ENCODE data around the gene MED12L.
"Not testable (repeated sequence)": the region's sequence is repeated elsewhere in the genome, so short reads cannot be mapped to it uniquely, and the experiment has no call there.

The MED12L gene, protein sequence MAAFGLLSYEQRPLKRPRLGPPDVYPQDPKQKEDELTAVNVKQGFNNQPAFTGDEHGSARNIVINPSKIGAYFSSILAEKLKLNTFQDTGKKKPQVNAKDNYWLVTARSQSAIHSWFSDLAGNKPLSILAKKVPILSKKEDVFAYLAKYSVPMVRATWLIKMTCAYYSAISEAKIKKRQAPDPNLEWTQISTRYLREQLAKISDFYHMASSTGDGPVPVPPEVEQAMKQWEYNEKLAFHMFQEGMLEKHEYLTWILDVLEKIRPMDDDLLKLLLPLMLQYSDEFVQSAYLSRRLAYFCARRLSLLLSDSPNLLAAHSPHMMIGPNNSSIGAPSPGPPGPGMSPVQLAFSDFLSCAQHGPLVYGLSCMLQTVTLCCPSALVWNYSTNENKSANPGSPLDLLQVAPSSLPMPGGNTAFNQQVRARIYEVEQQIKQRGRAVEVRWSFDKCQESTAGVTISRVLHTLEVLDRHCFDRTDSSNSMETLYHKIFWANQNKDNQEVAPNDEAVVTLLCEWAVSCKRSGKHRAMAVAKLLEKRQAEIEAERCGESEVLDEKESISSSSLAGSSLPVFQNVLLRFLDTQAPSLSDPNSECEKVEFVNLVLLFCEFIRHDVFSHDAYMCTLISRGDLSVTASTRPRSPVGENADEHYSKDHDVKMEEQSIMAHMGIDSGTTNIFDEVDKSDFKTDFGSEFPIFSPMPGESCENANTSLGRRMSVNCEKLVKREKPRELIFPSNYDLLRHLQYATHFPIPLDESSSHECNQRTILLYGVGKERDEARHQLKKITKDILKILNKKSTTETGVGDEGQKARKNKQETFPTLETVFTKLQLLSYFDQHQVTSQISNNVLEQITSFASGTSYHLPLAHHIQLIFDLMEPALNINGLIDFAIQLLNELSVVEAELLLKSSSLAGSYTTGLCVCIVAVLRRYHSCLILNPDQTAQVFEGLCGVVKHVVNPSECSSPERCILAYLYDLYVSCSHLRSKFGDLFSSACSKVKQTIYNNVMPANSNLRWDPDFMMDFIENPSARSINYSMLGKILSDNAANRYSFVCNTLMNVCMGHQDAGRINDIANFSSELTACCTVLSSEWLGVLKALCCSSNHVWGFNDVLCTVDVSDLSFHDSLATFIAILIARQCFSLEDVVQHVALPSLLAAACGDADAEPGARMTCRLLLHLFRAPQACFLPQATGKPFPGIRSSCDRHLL (N-terminal part only)

DNA sequence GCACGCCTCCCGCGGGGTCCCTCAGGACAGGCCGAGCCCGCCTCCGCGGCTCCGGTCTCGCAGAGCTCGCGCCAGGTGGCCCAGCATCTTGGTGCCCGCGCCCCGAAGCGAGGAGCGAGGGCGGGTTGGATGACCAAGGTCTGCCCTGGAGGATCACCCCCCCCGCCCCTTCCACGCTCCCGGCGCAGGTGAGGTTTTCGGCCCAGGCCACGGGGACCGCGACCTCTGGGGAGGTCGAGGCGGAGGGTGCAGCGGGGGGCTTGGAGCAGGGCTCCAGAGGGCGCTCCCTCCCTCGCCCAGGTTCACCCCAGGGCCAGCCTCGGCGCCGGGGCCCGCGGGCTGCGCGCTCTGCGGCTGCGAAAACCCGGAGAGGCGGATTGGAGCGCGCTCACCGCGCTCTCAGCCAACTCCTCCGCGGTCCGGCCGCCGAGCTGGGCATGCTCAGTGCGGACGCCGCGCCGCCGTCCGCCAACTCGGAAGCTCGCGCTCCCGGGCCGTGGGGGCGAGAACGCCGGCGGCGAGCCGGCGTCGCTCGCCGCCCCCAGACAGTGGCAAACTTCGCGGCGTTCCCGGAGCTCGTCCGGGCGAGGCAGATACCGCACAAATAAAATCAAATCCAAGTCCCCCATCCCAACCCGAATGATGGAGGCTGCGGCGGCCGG is at the start of gene MED12L:
Gene MED12L (plus strand): TSS at position 438 of the 662 bp plus-strand sequence. CDS start 1,263 bp downstream, outside the sequence.
- DNase-seq (ENCODE audit: low read depth): no peak

DNA sequence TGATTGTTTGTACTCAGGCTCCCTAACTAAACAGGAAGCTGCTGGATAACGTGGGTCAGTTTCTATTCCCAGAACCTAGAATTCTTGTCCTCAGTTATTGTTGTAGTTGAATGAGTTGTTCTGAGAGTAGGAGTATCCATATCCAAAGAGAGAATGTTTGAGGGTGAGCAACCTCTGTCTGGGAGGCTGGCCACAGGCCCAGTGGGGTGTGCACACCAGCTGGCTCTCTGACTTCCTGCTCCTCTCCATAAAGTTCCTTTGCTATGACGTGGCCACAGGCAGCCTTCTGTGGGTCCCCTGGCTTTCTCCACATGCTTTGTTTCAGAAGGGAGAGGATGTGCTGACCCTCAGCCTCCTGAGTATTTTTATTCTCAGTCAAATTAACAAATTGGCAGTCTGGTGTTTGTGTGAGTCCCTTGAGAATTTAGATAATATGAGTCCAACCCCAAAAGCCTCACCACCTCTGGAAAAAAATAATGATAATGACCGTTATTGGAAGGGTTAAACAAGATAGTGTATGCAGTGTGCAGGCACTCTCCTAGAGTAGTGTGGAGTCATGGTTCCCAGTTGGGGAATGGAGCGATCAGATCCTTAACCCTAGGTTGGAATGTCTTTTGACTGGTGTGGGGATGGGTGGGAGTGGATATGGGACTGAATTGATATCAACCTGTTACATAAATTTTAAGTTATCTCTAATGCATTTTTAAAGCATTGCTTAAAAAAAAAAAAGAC is 47.6 kb upstream of the MED12L start:
- peak; percentile 83 for DNase-seq (ENCODE audit: low read depth)

DNA sequence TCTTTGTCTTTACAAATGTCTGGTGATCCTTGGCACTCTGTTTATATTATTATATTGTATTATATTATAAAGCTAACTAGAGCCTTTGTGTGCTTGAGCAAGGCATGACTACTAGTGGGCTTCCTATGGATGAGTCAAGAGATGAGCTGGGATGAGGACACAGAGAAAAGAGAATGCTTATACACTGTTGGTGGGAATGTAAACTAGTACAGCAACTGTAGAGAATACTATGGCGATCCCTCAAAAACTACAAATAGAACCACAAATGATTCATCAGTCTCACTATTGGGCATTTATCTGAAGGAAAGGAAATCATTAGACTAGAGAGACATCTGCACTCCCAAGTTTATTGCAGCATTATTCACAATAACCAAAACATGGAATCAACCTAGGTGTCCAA is 40.8 kb upstream of the MED12L start:
- DNase-seq (ENCODE audit: low read depth): no peak

DNA sequence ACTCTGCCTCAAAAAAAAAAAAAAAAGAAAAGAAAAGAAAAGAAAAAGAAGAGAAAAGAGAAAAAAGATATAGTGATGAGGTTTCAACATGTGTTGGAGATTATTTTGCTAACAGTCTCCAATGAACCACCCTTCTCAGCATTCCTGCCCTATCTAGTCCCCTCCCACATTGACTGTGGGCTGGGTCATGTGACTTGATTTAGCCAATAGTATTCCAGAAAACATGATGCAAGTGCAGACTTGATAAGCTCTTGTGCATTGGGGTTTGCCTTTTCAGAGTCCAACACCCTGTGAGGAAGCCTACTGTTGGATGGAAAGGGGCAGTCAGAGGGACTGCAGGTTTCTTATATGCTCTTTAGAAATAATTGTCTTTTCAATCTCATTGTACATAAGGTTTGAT is 37.8 kb upstream of the MED12L start:
- DNase-seq (ENCODE audit: low read depth): no peak

DNA sequence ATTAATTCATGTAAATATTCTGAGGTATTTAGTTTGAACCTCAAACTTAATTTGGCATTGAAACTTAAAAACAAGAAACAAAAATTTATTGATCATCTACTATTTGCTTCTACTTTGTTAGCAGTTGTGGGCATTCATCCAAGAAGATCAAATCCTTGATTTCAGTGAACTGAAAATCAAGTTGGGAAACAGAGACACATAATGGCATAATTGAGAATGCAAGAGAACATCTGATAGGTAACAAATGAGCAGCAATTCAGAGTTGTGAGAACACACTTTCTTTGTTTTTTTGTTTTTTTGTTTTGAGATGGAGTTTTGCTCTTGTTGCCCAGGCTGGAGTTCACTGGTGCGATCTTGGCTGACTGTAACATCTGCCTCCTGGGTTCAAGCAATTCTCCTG is 33.9 kb upstream of the MED12L start:
- no peak for DNase-seq (ENCODE audit: low read depth)

DNA sequence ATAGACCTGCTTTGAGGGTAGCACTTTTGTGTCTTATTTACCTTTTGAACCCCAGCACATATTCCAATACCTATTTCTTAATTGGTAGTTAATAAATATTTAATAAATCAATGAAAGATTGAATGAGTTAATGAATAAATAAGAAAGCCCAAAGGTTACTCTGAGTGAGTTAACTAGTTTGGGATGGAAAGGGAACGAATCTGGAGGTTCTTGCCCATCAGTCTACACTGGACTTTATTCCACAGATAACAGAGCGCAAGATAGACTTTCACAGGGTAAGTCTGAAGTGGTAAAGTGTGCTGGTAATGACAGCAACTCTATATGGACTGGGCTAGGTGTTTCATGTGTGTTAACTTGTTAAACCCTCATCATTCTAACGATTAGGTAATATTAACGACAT is 33.1 kb upstream of the MED12L start:
- no peak for DNase-seq (ENCODE audit: low read depth)

DNA sequence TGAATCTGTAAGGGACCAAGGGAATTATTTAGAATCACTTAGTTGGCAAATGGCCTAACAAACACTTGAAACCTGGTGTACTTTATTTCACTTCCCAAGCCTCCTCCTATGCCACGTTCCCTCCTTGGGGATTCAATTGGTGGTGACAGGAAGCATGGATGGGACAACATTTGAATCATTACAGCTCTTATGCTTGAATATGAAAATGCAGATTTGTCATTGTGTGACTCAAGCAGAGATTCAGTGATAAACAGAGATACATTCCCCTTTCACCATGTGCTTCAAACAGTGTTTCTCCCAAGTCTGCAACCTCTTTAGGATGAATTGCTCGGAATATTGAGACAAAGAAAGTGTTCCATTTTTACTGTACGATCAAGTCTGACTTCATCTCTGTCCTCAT is 32.7 kb upstream of the MED12L start:
- DNase-seq (ENCODE audit: low read depth): no peak

DNA sequence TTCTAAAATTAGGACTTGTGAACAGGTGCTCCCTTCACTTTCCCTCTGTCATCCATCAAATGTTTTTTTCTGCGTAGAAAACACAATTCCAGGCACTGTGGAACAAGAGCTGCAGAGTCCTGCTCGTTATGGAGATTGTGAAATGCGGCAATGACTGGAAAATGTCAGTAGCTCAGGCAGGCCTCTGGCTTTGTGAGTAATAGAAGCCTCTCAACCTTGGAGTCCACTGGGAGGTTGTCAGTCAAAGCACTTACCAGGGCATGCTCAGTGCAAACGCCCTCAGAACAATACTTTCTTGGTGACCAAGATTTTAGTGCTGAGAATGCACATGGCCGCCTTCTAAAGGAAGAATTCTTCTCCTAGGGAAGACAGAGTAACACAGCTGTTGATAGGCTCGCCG is 26.7 kb upstream of the MED12L start:
- DNase-seq (ENCODE audit: low read depth): no peak

DNA sequence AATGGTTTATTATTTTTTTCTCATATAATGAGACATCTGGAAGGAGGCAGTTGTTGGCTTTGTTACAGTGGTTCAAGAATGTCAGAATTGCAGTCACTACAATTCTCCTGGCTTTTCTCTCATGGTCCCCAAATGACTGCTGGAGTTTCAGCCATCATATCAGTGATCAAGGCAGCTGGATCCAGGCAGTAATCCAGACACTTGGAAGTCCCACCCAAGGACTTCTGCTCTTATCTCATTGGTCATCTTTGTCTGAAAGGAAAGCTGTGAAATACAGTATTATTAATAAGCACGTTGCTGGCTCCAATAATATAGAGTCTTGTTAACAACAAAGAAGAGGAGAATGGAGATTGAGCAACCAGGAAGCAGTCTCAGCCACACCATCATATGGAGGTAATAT is 22.9 kb upstream of the MED12L start:
- DNase-seq (ENCODE audit: low read depth): no peak

DNA sequence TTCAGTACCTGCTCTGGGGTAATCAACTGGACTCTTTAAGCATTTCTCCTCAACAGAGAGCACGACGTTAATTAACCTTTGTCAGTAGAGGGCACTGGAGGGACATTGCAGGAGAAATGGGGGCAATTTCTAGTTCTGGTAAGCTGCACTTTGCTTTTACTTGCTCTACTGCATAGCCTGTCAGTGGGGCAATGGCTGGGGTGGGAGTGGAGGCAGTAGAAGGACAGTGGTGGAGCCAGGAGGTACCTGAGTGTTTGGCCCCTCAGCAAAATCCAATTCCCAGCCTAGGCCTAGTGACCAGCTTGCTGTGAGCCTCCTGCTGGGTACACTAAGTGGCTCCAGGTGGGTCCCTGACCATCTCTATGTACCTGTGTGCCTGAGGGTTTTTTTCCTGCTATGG is 18.3 kb upstream of the MED12L start:
- DNase-seq (ENCODE audit: low read depth): no peak

DNA sequence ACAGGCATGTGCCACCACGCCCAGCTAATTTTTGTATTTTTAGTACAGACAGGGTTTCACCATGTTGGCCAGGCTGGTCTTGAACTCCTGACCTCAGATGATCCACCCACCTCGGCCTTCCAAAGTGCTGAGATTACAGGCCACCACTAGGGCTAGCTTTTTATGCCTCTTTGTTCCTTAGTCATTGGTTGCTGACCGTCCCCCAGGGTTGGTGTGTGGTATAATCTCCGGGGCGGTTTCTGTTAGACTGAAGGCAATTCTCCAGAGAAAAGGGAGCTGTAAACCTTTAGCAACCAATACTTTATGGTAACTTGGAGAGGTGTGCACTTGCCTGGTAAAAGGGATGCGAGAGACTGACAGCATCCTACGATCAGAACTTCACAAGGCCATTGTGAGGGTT is 12.6 kb upstream of the MED12L start:
- DNase-seq (ENCODE audit: low read depth): not testable (repeated sequence)

DNA sequence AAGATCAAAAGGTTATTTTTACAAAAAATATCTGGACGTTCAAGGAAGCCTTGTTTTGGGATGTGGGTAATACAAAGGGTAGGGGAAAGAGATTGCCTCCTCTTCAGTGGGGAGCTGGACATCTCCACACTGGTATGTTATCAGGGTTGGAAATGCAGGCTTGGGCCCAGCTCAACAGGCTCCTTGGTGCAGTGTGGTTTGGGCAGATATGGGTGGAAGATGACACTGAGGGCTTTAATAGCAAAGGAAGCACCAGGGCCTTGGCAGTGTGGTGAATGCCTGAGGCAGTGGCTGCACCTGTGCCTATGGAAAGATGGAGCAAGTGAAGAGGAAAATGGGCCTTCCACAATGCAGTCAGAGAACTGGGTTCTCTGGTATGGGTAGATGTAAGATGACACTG is 11.2 kb upstream of the MED12L start:
- no peak for DNase-seq (ENCODE audit: low read depth)

DNA sequence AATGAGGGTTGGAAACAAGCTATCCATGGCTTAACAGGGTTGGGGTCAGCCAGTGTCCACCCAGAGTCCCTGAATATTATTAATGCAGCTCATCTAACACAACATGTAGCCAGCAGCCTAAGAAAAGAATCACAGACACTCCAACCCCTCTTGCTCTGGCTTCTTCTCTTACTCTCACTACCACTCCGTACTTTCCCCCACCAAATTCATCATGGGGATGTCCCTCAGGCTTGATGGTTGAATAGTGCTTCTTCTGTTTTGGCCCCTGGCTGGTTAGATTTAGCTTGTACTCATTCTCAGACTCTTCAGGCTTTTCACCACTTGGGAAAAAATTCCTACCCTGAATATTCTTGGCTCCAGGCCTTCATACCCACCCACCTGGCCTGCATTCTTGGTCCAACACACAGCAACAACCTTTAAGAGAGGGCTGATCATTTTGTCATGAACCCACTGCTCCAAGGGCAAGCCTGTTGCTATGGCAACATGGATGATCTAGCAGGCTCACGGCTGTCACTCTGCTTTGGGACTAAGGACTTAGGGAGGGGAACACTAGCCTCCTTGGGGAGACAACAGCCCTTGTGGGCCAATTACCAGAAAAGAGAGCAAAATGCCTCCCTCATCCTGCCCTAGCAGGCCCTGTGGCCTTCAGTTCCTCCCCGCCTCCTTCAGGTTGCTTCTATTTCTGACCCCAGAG is 9.4 kb upstream of the MED12L start:
- DNase-seq (ENCODE audit: low read depth): no peak

DNA sequence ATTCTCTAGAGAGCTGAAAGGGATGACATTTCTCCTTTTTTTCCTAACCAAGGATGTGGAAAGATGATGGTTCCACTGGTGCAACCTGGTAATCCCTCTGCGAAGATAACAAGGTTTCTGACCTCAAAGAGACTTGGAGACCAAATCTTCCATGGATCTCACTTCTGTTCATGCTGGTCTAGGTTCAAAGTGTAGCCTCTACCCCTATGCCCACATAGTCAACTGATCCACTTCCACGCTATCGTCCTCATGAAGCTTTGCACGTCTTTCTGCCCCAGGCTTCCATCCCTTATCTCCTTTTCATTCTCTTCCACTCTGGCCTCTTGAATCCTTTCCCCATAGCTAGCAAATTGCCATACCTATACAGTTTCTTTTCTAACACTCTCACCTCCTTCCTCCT is 8.8 kb upstream of the MED12L start:
- DNase-seq (ENCODE audit: low read depth): no peak

DNA sequence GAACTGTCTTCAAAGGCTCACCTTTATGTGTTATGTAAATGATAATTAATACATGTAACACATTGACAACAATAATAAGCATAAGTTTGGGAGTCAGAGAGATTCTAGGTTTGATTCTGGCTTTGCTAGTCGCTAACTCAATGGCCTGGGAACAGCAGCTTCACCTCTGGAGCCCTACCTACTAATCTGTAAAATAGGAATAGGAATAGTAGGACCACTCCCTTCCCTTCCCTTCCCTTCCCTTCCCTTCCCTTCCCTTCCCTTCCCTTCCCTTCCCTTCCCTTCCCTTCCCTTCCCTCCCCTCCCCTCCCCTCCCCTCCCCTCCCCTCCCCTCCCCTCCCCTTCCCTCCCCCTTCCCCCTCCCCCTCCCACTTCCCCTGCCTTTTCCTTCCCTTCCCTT is 4.4 kb upstream of the MED12L start:
- not testable (repeated sequence) for DNase-seq (ENCODE audit: low read depth)

DNA sequence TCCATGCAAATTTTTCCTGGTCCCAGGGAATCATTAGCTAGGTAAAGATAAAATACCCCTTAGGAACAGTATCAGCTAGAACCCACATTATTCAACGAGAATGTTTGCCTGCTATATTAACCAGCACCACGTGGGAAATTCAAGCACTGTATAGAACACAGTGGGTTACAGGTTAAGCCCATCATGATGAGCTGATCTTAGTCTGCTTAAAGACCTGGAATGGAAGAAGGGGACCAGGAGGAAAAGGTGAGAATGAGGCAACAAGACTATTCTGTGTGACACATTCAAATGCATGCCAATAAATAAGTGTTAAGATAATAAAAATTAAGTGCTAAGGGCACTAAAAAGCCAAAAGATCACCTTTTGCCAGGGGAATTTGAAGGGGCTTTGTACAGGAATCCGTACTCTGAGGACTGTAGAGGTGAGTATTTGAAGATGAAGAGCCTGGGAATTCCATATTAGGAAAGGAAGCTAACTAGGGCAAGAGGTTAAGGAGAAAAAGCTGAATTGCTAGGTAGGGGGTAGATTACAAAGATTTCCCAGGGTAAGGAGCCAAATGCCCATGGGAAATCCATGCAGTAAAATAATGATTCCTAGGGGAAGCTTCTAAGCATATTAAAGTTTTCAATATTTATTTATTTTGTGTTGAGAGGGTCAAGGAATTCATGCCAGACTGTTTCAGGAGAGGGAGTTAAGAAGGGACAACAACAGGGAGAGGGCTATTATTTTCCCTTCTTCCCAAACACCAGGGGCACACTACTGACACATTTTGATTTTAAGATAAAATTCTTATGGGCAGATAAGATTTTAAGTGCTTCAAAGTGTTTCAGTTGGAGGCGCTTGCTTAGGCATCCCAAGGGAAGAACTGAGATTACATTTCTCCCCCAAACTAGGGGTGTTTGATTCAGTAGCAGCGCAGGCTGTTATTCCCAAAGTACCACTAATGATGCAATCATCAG is 2.3 kb upstream of the MED12L start:
- no peak for DNase-seq (ENCODE audit: low read depth)

DNA sequence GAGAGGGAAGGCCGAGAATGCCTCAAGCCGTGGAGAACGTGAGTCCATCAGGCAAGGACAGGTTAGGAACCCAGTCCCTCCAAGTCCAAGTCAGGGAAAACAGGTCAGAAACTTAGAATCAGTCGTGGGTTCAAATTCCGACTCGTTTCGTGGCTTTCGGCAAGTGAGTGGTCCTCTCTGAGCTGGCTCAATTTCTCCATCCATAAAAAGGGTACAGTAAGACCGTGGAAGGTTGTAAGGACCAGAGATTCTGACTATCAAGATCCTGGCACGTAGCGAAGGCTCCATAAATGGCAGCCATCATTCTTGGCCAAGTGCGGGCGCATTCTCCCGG is 604 bp upstream of the MED12L start:
- DNase-seq (ENCODE audit: low read depth): no peak

DNA sequence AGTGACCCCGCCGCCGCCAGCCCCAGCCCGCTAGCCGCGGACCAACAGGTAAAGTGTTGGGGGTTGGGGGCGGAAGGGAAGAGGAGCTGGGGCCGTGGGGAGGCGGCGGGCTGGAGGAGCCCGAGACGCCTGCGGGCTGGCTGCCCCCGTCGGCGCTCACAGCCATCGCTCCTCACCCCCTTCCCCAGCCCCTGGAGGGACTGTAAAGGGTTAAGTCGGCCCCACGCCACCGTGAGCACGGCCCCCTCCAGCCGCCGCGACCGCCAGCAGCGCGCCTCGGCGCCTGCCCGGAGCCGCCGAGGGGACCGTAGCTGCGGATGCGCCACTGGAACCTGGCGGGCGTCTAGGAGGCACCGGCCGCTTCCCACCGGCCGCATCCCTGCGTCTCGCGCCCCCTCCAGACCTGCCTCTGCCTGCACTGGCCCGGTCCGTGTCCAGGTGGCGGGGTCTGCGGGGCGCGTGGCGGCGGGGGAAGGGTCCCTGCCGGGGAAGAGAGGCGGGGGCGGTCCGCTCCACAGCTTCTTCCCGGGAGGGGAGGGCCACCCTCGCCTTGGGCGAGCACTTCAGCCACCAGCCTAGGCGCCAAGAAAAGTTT is 522 bp downstream of the MED12L start:
- no peak for DNase-seq (ENCODE audit: low read depth)
